ENCODE data around the gene CMYA5.

Gene CMYA5

DNA sequence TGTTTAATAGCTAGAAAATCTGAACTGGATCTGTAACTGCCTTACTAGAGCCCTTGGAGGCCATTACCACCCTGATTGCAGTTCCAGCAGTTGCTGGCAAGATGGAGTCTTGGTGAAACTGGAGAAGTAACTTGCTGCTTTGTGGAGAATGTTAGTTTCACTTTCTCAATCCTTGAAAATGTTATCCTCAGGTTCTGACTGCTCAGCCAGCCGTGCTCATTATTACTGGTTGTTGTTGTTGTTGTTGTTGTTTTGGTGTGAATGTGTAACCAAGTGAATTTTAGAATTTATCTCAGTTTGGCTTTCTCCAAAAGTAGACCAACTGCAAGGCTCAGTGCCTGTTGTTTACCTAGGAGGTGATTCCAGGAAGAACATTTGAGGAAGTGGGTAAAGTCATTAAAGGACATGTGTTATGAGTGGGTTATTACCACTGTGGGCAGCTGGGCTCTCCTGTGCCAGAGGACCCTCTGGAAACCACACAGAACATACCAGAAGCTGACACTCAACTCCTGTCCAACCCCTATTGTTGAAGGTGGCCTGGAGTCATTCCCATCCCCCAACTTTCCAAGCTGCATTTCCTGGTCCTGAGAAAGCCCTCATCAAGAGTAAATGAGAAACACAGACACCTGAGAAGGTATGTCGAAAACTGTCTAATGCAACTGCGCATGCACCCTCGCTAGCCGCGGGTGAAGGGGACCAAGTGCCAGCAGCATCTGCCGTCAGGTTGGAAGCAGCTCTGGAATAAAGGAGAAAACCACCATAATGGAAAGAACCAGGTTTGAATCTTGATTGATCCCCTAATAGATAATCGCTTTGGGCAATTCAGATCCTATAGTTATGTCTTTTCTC, 111.6 kb downstream of the CMYA5 start:
- DNase-seq: no peak

DNA sequence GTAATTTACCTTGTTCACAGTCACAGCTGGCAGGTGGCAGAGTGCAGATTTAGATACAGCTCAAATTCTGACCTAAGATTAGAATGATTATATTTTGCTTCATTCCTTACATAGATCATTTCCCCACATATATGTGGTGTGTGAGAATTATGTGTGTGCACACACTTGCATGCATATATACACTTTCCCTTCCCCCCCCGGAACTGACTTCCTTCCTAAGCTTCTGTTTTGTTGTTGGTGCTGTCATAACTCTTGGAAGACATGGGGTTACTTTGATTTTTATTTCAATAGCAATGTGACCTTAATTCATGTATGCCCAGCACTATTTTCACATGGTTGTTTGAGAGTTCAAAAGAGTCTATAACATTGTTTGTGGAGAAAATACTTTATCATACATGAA, 112.8 kb downstream of the CMYA5 start:
- no peak for DNase-seq

DNA sequence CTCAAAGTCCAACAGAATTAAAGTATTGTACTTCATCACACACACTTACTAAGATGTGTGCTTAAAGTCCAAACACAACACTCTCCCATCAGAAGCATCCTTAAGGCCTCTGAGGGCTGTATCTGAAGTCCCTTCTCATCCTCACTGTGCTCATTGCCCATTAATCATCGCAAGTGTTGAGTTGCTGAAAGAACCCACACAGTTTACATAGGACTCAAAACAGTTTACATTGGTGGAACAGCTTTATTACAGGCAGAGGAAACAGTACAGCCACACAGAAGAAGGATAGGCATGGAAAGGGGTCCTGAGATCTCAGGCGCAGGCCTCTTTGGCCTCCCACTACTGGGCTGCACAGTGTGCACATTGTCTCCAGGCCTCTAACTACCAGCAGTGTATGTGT, 113.4 kb downstream of the CMYA5 start:
- DNase-seq: no peak

DNA sequence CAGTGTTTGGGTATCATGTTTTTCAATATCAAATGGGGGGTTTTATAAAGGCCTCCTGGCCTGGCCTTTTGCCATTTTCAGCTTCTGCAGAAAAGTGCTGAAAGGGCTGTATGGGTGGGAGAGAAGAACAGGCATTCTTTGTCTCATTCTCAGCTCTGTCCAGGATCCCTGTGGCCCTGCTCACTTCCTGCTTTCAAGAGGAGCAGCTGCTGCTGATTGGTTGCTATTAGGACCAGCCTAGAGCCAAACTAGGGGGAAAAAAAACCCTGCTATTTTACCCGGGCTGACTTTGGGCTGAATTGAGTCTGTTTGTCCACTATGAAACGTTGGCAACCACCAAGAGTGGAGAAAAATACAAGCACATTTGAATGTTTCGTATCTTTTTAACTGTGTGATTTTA, 117.1 kb downstream of the CMYA5 start:
- DNase-seq: no peak

DNA sequence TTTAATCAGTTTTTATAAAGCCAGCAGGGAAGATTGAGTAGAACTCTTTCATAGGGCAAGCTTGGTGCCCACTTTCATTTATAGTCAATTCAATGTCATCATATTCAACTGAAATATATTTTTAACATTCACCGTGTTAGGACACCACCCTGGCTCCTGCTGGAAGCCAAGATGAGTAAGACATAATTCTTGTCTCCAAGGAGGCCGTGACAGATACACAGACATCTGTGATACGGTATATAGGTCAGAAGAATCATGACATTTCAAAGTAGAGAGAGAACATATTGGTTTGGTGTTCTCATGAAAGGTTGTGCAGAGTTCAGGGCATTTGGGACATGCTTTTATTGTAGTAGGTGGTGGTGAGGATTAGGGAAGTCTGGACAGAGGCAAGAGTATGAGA, 120.1 kb downstream of the CMYA5 start:
- DNase-seq: no peak

DNA sequence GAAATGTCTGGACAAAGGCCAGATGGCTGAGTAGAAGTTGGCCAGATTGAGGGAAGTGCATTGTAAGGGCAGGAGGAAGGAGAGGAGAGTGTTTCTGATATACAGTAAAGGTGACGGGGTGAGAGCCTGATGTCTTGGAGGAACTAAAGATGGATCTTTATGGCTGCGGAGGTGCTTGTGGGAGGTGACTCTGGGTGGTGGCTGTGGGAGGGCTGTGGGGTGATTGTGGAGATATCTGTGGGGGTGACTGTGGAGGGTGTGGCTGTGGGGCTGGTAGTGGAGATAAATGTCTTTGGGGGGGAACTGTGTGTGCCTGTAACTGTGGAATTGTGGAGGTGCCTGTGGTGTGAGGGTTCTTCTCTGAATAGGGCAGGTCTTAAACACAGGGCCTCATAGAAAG, 121.4 kb downstream of the CMYA5 start:
- no peak for DNase-seq

DNA sequence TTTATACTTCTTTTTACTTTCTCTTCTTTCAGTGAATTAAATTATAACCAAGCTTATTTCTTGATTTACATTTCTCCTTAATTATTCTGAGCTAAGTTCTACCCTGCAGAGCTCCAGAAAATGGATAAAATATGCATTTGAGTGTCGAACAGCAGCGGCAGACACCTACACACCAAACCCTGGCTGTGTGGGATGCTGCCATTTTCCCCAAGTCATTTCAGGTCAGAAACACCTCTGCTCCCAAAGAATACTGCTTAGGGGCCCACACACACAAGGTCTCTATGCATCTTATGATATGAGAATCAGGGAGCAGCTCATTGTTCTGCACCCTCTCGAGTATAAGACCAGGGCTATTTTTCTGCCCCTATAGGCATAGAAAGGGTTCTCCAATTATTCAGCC, 122.3 kb downstream of the CMYA5 start:
- no peak for DNase-seq

DNA sequence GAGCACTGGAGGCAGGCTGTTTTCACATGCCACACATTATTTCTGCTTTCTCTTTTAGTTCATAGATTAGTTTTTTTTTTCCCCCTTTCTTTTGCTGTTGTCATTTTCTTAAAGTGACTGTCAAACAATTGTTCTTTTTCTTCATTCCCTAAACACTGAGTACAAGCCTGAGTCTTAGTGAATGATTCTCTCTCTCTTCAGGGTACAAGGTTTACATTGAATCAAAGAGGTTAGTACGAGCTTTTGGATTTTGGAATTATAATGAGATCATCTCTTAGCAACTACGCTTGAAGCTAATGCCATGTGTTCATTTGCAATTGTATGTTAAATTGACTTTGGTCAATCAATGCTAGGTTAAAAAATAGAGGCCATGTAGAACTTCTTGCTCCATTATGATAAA, 125.1 kb downstream of the CMYA5 start:
- no peak for DNase-seq

DNA sequence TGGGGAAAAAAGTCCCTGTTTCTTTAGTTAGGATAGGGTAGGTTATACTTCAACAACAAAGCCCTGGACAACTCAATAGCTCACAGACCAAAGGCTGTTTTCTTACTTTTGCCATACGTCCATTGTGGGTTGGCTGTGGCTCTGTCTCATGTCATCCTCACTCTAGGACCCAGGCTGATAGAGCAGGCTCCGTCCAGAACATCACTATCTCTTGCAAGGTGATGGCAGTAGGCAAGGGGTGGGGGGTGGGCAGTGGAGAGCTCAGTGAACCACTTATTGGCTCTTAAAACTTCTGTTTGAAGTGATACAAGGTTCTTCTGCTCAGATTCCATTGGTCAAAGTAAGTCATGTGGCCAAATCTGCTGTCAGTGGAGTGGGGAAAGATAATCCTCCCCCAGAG, 126.4 kb downstream of the CMYA5 start:
- DNase-seq: no peak

DNA sequence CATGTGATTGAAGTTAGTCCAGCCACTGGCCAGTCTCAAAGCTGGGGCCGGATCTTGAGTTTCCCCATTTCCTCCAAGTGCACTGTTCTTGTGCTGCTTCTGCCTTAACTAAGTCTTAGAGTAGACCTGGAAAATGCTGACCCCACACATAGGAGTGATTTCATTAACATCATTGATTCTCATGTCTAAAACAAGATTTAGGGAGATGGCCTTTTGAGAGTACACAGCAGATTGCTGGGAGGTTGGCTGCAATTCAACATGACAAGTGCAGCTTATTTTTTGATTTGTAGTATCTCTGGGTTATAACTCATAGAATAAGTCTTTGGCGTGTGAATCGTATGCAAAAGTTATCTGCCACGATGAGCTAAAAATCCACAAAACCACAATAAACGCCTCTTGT, 131.0 kb downstream of the CMYA5 start:
- no peak for DNase-seq

DNA sequence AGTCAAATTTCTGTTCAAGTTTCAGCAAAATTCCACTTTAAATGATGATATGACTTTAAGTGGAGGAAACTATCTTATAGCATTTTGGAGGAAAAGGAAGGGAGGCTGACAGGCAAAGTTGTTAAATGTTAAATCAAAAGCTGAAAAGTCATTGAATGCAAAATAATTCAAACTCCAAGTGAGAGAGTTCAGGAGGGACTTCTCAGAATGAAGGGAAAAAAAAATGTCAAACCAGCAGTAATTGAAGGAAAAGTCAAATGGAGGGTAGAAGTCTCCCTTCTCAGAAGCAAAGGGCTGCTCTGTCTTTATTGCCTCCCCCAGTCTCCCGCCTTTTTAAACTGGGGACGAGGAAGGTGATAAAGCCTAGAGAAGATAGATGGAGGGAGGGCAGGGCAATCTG, 134.8 kb downstream of the CMYA5 start:
- DNase-seq: no peak

DNA sequence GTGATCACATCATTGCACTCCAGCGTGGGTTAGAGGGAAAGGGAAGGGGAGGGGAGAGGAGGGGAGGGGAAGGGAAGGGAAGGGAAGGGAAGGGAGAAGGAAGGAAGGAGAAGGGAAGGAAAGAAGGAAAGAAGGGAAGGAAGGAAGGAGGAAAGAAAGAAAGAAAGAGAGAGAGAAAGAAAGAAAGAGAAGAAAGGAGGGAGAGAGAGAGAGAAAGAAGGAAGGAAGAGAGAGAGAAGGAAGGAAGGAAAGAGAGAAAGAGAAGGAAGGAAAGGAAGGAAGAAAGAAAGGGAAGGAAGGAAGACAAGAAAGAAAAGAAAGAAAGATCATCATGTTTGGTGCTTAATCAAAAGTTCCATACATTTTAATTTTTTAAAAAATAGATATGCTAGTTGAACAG, 136.2 kb downstream of the CMYA5 start:
- no peak for DNase-seq

DNA sequence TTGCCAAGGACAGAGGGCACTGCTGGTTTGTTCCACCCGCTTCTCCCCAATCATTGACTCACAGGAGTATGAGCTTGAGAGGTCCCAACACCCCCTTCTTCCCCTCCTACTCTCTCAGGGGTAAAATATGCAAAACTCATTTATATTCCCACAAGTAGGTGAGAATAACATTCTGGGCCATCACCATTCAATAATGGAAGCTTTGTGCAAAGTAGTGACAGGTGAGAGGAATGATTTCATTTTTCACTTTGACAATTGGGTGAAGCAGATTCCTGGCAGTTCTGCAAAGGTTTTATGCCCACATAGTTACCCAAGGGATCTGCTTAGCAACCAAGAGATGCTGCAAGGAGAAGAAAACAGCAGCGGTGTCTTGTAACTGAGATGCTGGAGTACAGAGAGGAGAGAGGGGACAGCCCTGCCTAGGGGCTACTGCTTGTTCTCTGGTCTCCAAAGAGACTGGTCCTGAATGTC, 137.6 kb downstream of the CMYA5 start:
- DNase-seq: no peak

DNA sequence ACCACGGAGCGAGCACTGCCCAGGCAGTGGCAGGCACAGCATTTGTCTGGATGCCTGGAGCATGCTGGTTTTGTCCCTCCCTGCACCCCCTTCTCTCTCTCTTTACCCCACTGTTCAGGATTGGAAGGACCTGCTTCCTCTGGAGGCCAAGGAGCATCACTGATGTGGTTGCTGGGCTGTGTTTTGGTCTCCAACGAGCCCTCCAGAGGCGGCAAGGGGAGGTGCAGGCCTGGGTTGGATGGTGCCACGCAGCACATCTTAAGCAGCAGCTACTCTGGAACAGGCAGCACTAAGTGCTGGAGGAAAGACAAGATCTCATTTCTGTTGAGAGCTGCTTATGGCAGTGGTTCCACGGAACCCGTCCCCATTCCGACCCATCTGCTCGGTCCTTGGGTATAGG, 139.6 kb downstream of the CMYA5 start:
- DNase-seq: no peak

DNA sequence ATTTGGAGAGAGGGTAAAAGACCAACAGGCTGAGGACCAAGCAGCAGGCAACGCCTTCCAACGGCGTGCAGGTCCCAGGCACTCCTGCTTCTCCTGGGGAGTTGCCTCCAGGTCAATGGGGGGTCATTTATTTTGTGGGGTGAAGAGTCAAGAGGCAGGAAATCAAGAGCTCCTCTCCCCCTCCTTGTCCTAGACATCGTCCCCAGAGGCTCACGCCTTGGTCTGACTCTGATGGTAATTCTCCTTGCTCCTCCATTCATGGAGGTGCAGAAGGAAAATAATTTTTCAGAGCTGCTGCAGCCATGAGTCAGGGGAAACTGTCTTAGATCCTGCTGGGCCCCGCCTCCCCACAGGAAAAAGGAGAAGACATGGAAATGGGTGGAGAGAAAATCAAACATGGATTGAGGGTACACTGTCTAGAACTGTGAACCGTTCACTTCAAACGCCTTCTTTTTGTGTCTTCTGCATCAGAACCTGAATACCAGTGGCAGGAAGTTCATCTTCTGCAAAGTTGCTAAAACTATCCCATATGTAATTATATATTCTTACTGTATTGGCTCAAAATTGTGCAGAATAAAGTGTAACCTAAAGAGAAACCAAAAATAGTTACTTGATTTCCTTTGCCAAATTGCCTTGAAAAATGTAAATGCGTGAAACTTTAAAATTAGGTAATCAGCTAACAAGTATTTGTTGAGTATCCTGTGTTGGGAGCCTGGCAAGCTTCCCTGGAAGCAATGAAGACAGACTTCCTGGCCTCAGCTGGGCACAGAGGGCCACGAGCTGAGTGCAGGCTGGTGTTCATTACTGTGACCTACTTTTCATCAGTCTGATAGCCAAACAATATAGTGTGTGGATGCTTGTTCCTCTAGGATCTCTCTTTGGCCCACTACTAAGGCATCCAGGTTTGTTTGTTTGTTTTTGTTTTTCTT, 142.0 kb downstream of the CMYA5 start:
- DNase-seq: no peak

DNA sequence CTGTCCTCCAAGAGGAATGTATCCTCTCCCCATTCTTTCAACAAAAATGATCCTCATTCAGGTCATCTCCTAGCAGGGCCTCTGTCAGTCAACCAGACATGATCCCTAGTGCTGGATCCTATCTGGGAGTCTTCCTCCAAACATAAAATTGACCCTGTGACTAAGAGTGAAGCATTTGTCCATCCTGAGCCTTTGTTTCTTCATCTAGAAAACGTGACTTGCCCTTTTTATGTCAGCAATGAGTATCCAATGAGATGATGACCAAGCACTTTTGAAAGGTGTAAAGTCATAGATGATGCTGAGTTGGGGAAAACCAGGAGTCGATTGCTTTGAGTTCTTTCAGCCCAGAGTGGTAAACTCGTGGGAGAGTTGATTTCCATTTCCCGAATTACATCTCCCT, 143.3 kb downstream of the CMYA5 start:
- DNase-seq: no peak

DNA sequence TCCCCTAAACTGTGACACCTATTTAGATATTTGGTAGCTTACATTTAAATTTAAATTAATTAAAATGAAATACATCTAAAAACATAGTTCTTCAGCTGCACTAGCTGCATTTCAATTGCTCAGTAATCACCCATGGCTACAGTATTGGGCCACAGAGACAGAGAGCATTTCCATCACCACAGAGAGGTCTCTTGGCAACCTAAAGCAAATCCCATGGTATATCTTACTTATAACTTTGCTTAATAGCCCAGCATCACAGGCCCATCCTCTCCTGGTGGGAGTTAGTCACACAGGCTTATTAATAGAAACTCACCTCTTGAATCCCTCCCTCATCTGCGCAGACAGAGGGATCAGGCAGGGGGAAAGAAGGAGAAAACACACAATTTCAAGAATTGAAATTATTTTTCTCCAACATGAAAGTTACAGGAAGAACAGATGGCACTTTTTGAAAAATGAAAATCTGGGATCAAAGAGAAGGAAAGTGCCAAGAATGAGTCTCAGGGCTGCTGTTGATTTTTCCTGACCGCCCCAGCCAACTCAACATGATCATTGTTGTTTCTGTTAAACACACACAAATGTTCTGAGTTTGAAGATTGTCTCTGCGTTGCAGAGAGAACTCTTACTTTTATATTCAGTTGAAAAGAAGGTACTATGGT, 144.6 kb downstream of the CMYA5 start:
- DNase-seq: no peak

DNA sequence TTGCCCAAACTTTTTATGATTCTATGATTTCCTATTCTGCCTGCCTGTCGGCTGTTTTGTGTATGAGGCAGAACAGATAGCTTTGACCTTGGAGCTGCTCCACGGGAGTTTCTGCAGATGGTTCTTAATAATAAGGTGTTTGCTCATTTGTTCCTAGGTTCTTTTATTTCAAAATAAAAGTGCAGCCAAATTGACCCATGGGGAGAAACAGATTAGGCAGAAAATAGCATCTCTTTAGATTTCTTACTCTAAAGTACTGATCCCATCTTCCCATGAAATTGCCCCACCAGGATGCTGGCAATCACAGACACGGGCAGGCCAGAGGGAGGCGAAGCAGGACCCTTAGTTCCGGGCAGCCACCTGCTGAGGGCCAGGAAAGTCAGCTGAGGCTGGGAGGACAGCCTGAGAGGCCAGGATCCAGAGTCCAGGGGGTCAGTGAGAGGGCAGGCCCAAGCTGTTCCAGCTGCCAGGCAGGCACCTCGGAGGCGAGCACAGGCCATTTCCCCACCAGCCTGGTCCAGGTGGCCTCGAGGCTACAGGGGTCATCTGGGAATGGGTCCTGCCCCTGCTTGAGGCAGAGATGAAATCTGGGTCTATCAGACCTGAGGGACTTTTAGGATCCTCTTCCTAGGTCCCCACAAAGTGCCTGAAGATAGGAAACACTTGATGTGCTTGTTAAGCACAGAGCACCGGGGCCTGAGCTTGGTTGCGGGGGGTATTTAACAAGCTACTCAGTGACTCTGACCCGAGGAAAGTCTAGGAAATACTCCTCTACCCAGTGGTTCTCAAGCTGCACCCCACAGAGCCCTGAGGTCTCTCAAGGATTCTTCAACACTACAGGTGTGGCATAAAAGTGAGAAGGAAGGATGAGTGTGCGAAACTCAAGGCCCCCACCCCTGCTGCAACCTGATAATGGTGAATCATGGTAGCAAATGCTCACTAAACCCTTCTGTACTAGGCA, 145.4 kb downstream of the CMYA5 start:
- no peak for DNase-seq

DNA sequence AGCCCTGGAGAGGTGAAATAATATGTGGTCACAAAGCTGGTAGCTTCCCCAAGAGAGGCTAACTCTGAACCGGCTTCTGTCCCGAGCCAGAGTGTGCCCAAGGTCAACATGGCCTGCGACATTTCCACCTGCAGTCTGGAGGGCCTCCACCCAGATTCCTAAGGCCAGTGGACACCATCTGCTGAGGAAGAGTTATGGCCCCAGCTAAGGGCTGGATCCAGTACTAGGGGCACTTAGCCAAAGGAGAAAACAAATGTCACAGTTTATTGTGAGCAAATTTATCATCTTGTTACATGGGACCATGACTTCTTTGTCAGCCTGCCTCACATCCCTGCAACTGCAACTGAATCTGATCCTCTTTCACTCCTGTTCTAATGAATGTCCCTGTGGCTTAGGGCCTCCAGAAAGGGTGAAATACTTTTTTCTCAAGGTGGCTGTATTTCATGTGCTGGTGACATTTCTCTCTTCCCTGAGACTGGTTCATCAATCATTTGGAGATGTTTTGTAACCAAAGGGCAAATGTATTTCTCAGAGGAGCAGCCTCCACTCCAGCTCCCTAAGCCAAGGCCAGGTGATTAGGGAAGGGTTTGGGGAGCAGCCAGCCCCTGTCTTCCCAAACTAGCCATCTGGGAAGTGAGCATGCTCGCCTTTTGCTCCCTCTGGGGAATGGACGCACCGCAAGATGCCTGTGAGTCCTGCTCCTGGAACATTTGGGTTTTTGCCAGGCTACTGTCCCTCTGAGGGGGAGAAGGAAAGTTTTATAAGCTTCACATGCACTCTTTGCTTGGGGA, 148.3 kb downstream of the CMYA5 start:
- no peak for DNase-seq

DNA sequence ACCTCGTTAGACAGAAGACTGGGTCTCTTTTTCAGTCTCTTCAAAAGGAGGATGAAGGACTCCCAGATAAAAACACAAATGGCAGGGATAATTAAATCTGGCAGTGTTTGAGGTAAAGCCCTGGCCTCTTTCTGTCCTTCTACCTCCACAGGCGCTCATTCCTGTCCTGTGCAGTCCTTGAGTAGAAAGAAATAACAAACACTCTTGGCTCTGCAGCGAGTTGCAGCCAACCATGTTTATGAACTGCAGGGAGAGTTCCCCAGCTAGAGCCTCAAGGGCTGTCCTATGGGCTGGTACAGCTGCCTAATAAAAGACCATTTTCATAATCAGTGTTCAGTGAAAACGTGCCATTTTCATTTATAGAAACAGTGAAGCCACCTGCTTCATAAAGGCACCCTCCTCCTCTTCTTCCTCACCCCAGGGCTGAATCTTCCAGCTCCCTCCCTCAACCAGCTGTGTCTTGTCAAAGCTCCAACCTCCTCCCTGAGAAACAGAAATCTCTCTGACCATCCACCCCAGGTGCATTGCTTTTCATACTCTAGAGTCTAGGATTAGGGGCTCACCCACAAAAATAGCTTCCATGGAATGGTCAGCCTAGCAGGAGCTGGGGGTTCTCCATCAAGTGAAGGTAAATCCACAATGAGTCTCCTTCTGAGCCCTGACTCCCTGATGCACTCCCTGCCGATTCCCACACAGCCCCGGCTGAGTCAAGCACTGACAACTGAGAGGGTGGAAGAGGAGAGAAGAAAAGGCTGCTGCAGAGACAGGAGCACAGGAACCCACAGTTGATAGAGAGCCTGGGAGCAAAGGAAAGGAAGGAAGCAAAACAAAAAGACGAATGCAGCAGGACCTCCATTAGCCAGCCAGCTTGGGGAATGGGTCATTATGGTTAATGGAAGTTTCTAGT, 150.7 kb downstream of the CMYA5 start:
- no peak for DNase-seq

All from cortex of kidney (tissue), 1 donor.